SK-N-SH treated with all-trans-retinoic acid at 6 μM for 48 hours (cell line): ENCODE data around the gene MPPED1.

Experiments
- ARNTL ChIP-seq: fragments of 450-650 bp; formaldehyde crosslinking; IDR thresholded peaks from 2 replicates; pipeline ENCODE4 v1.5.0; 2020; ENCODE audit warnings: low read depth, mild to moderate bottlenecking, moderate library complexity, borderline replicate concordance
- PATZ1 ChIP-seq: fragments of 250-450 bp; sonication (Bioruptor Pico); IDR thresholded peaks from 2 replicates; pipeline ENCODE4 v1.8.0; 2020; ENCODE audit warnings: mild to moderate bottlenecking, moderate library complexity, borderline replicate concordance

- TF ChIP-seq ARNTL (CRISPR knock-in tag) (no peak), PATZ1 (no peak)
These were observed 86.4 kb downstream of the MPPED1 start for GRCh38 chr22:43497956-43498855.
